ENCODE results near the gene CYP2U1. TPM values are rescaled to one million over a fixed set of nuclear protein-coding genes. Genes with fewer than 3 reads are reported as not detected.
"Not testable (repeated sequence)": the region's sequence is repeated elsewhere in the genome, so short reads cannot be mapped to it uniquely, and the experiment has no call there.

Gene CYP2U1
- total RNA-seq, 1 experiment from 2014 or later = 1.1 TPM

- ChIA-PET CTCF (no interaction called here), POLR2A (ENCODE audit: unreplicated experiment) (no interaction called here)
- no peaks in the 10 kb centered on the region for H3K9me2 ChIP-seq (ENCODE audit: insufficient read depth)
- TF ChIP-seq EZH2 (IDR thresholded peaks at IDR 0.05; ENCODE audit: low read depth) (no peak), CTCF (conservative IDR thresholded peaks at IDR 0.05) (no peak)
- H4K20me1 ChIP-seq (ENCODE audit: insufficient read depth) = no peaks in the 10 kb centered on the region
- no peaks in the 10 kb centered on the region for H3K27me3 ChIP-seq (ENCODE audit: insufficient read depth, low read depth)
- H3K36me3 ChIP-seq (ENCODE audit: low read depth) = no peaks in the 10 kb centered on the region
- DNase-seq = no peak
- no peaks in the 10 kb centered on the region for H3K79me2 ChIP-seq (ENCODE audit: low read depth)
- intact Hi-C loops (cut with micrococcal nuclease; ENCODE audit: unreplicated experiment) = no loop called here
- no peaks in the 10 kb centered on the region for H3K4me1 ChIP-seq (replicated peaks; ENCODE audit: insufficient read depth)
- H2AFZ ChIP-seq = no peak overlapping the region
- no peak overlapping the region for H3K27ac ChIP-seq
- H3K4me3 ChIP-seq = no peak overlapping the region
- no peaks in the 10 kb centered on the region for H3F3A ChIP-seq (ENCODE audit: insufficient read depth, low read depth)
- no peak overlapping the region for H3K4me2 ChIP-seq
- H3K9me3 ChIP-seq (ENCODE audit: insufficient read depth, low read depth) = no peaks in the 10 kb centered on the region
- BruUV-seq (replicated peaks) = no TSS peak
Measured at GRCh38 chr4:107956011-107956410, 24.7 kb downstream of the CYP2U1 start.

- no peak overlapping the region for H3K4me3 ChIP-seq
- no peaks in the 10 kb centered on the region for H3K27me3 ChIP-seq (ENCODE audit: insufficient read depth, low read depth)
- H3K9me2 ChIP-seq (ENCODE audit: insufficient read depth) = no peaks in the 10 kb centered on the region
- no TSS peak for BruUV-seq (replicated peaks)
- H3K27ac ChIP-seq = no peak overlapping the region
- H3K4me2 ChIP-seq = no peak overlapping the region
- intact Hi-C loops (cut with micrococcal nuclease; ENCODE audit: unreplicated experiment) = no loop called here
- DNase-seq = no peak
- no peaks in the 10 kb centered on the region for H3F3A ChIP-seq (ENCODE audit: insufficient read depth, low read depth)
- ChIA-PET CTCF (no interaction called here), POLR2A (ENCODE audit: unreplicated experiment) (no interaction called here)
- no peaks in the 10 kb centered on the region for H3K9me3 ChIP-seq (ENCODE audit: insufficient read depth, low read depth)
- no peaks in the 10 kb centered on the region for H3K36me3 ChIP-seq (ENCODE audit: low read depth)
- H3K4me1 ChIP-seq (replicated peaks; ENCODE audit: insufficient read depth) = no peaks in the 10 kb centered on the region
- TF ChIP-seq CTCF (conservative IDR thresholded peaks at IDR 0.05) (no peak), EZH2 (IDR thresholded peaks at IDR 0.05; ENCODE audit: low read depth) (no peak)
- no peak overlapping the region for H2AFZ ChIP-seq
- no peaks in the 10 kb centered on the region for H3K79me2 ChIP-seq (ENCODE audit: low read depth)
- H4K20me1 ChIP-seq (ENCODE audit: insufficient read depth) = no peaks in the 10 kb centered on the region
Measured at GRCh38 chr4:107966903-107967302, 35.6 kb downstream of the CYP2U1 start.

GRCh38 chr4:107967519-107967918 lies 36.2 kb downstream of the CYP2U1 start:
- H3K27me3 ChIP-seq (ENCODE audit: insufficient read depth, low read depth); H3K9me3 ChIP-seq (ENCODE audit: insufficient read depth, low read depth); H3K4me3 ChIP-seq; H3K36me3 ChIP-seq (ENCODE audit: low read depth); H3K9me2 ChIP-seq (ENCODE audit: insufficient read depth); H3K27ac ChIP-seq; CTCF ChIA-PET; H3K79me2 ChIP-seq (ENCODE audit: low read depth); intact Hi-C loops (cut with micrococcal nuclease; ENCODE audit: unreplicated experiment); BruUV-seq (replicated peaks); POLR2A ChIA-PET (ENCODE audit: unreplicated experiment); H4K20me1 ChIP-seq (ENCODE audit: insufficient read depth); H3F3A ChIP-seq (ENCODE audit: insufficient read depth, low read depth); H3K4me1 ChIP-seq (replicated peaks; ENCODE audit: insufficient read depth); H3K4me2 ChIP-seq; DNase-seq; H2AFZ ChIP-seq: not testable (repeated sequence)

GRCh38 chr4:107967921-107968320 lies 36.6 kb downstream of the CYP2U1 start:
- DNase-seq; CTCF ChIA-PET; H3K36me3 ChIP-seq (ENCODE audit: low read depth): not testable (repeated sequence)

More at GRCh38 chr4:107967921-107968320, 36.6 kb downstream of the CYP2U1 start:
- H3K4me2 ChIP-seq; H3K27ac ChIP-seq; H3K79me2 ChIP-seq (ENCODE audit: low read depth); H3K27me3 ChIP-seq (ENCODE audit: insufficient read depth, low read depth); H4K20me1 ChIP-seq (ENCODE audit: insufficient read depth); H3K4me1 ChIP-seq (replicated peaks; ENCODE audit: insufficient read depth); H3K9me3 ChIP-seq (ENCODE audit: insufficient read depth, low read depth); H3F3A ChIP-seq (ENCODE audit: insufficient read depth, low read depth); H3K9me2 ChIP-seq (ENCODE audit: insufficient read depth); BruUV-seq (replicated peaks); intact Hi-C loops (cut with micrococcal nuclease; ENCODE audit: unreplicated experiment); H3K4me3 ChIP-seq; POLR2A ChIA-PET (ENCODE audit: unreplicated experiment); H2AFZ ChIP-seq: not testable (repeated sequence)

Data from PC-9 (cell line).